ENCODE data around the gene MYBL2. TPM values are rescaled to one million over a fixed set of nuclear protein-coding genes. Genes with fewer than 3 reads are reported as not detected.

Gene MYBL2
- total and polyA plus RNA-seq, 2 donors (not counting 1 experiment from before 2014, with no cell fraction given): 2.7 to 35.8 TPM

DNA sequence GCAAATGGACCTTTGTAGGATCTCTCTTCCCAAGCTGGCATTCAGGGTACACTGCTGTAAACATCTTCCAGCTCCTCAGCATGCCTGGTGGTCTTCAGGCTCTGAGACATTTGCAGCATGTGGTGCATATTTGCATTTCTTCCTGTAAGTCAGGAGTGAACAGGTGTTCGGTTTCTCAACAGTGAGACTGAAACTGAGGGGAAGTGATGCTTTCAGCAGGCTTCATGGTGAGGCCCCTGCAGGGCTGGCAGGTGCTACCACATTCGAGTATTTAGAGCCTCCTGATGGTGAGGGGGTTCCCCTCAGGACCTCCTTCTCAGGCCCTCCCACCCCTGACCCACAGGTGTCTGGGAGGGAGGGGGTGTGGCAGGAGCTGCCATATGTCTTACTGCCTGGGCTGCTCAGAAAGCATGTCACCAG, 15.1 kb downstream of the MYBL2 start:
- H3K9me3 ChIP-seq (ENCODE audit: control extremely low read depth in 1 of 3, control insufficient read depth in 2 of 3, insufficient read depth in 1 of 3, low read length in 2 of 3): peaks cover 0 to 7% (median 0%) of the 10 kb centered on the region in 3 donors
- TF ChIP-seq EZH2 (IDR thresholded peaks at IDR 0.05; ENCODE audit: borderline replicate concordance, insufficient read depth, low read depth, low read length, poor library complexity, severe bottlenecking): no peak
- TF ChIP-seq, protein P1, sequence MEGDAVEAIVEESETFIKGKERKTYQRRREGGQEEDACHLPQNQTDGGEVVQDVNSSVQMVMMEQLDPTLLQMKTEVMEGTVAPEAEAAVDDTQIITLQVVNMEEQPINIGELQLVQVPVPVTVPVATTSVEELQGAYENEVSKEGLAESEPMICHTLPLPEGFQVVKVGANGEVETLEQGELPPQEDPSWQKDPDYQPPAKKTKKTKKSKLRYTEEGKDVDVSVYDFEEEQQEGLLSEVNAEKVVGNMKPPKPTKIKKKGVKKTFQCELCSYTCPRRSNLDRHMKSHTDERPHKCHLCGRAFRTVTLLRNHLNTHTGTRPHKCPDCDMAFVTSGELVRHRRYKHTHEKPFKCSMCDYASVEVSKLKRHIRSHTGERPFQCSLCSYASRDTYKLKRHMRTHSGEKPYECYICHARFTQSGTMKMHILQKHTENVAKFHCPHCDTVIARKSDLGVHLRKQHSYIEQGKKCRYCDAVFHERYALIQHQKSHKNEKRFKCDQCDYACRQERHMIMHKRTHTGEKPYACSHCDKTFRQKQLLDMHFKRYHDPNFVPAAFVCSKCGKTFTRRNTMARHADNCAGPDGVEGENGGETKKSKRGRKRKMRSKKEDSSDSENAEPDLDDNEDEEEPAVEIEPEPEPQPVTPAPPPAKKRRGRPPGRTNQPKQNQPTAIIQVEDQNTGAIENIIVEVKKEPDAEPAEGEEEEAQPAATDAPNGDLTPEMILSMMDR (IDR thresholded peaks at IDR 0.05): no peak
- peak overlapping the region; percentile 85 for H3K4me2 ChIP-seq (replicated peaks; ENCODE audit: low read depth, low read length, poor library complexity, severe bottlenecking)
- Mint-ChIP-seq H3K4me1 (peaks cover 50% of the 10 kb centered on the region), H3K9me3 (ENCODE audit: insufficient read depth) (no peaks in the 10 kb centered on the region), H3K4me3 (peak overlapping the region; percentile 70), H3K27me3 (no peaks in the 10 kb centered on the region), H3K27ac (peak overlapping the region; percentile 97)
- 0% methylated on average over 1 of the region's 2 CpGs for WGBS (ENCODE audit: insufficient coverage)
- CTCF ChIA-PET: interaction anchor here (1.0 to 6.6 kb wide), 10 partner anchors 10 to 144 kb away, joined by 3 to 50 read pairs (median 6); partner anchors contain the start of genes IFT52 and MYBL2
- peak; percentile 92 for ATAC-seq (ENCODE audit: low read depth)
- POLR2A ChIA-PET: interaction anchor here (0.6 to 4.0 kb wide), 8 partner anchors 10 to 526 kb away, joined by 3 to 67 read pairs (median 4); partner anchors contain the start of genes IFT52 and MYBL2
- H3K27ac ChIP-seq (ENCODE audit: low read length in 2 of 2): peak overlapping the region; percentile 98 to 99
- H3K9ac ChIP-seq (ENCODE audit: low read length): peak overlapping the region; percentile 67
- H3K79me2 ChIP-seq (ENCODE audit: control insufficient read depth, insufficient read depth, low read length): peaks cover 16% of the 10 kb centered on the region
- peak; percentile 97 for DNase-seq
- no peaks in the 10 kb centered on the region for H4K20me1 ChIP-seq (ENCODE audit: control insufficient read depth, insufficient read depth, low read length, poor library complexity, severe bottlenecking)
- H3K36me3 ChIP-seq (replicated peaks in 1 of 2; ENCODE audit: control extremely low read depth in 1 of 2, control insufficient read depth in 1 of 2, extremely low read depth in 1 of 2, insufficient read depth in 2 of 2, low read length in 1 of 2): peaks cover 0 to 12% of the 10 kb centered on the region in 2 experiments
- no peaks in the 10 kb centered on the region for H3K27me3 ChIP-seq (replicated peaks in 1 of 4; ENCODE audit: control extremely low read depth in 1 of 4, control insufficient read depth in 3 of 4, insufficient read depth in 4 of 4, low read length in 3 of 4)
- peak overlapping the region; percentile 11 to 68 (median 43) for H3K4me3 ChIP-seq (ENCODE audit: control extremely low read depth in 1 of 5, extremely low read depth in 1 of 5, insufficient read depth in 1 of 5, low read depth in 2 of 5, low read length in 4 of 5)
- peak overlapping the region; percentile 58 for H2AFZ ChIP-seq (ENCODE audit: insufficient read depth, low read depth, low read length, poor library complexity, severe bottlenecking)
- intact Hi-C loops (cut with micrococcal nuclease): loop anchor here (1.0 kb wide), 5 partner anchors 10 to 529 kb away; partner anchors contain the start of genes IFT52, MYBL2 and SRSF6
- H3K4me1 ChIP-seq (ENCODE audit: control insufficient read depth in 2 of 2, insufficient read depth in 2 of 2, low read length in 2 of 2): peaks cover 38 to 58% of the 10 kb centered on the region in 2 donors

DNA sequence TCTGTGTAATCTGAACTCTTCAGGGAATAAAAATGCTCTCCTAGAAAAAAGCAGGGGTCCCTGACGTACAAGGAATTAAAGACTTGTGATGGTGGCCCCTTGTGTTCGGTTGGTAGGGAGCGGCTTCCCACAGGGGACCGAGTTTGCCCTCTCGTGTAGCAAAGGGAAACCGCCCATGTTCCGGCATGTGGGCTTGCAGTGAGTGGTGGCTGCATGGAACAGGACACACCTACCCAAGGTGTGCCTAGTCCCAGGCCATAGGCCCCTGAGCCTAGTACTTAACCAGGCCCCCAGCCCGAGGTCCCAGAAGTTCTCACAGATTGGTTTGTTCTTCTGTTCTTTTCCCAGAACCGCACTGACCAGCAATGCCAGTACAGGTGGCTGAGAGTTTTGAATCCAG, 15.5 kb downstream of the MYBL2 start:
- ChIA-PET CTCF (interaction anchor here (1.0 to 6.6 kb wide), 6 partner anchors 10 to 92 kb away, joined by 3 to 50 read pairs (median 8); partner anchors contain the start of genes IFT52 and MYBL2), POLR2A (interaction anchor here (0.6 to 4.0 kb wide), 7 partner anchors 9 to 526 kb away, joined by 3 to 67 read pairs (median 5); partner anchors contain the start of genes IFT52 and MYBL2)
- Mint-ChIP-seq H3K4me1 (peaks cover 46% of the 10 kb centered on the region), H3K9me3 (ENCODE audit: insufficient read depth) (no peaks in the 10 kb centered on the region), H3K27ac (peak overlapping the region; percentile 97), H3K4me3 (peak overlapping the region; percentile 70), H3K27me3 (no peaks in the 10 kb centered on the region)
- ATAC-seq (ENCODE audit: low read depth) (peak; percentile 32), DNase-seq (no peak)
- H3K79me2 ChIP-seq (ENCODE audit: control insufficient read depth, insufficient read depth, low read length): peaks cover 12% of the 10 kb centered on the region
- WGBS (ENCODE audit: insufficient coverage): 26% methylated on average over 8 of the region's 9 CpGs
- no peaks in the 10 kb centered on the region for H4K20me1 ChIP-seq (ENCODE audit: control insufficient read depth, insufficient read depth, low read length, poor library complexity, severe bottlenecking)
- H3K36me3 ChIP-seq (replicated peaks in 1 of 2; ENCODE audit: control extremely low read depth in 1 of 2, control insufficient read depth in 1 of 2, extremely low read depth in 1 of 2, insufficient read depth in 2 of 2, low read length in 1 of 2): peaks cover 0 to 14% of the 10 kb centered on the region in 2 experiments
- H3K9ac ChIP-seq (ENCODE audit: low read length): peak overlapping the region; percentile 47
- H3K27ac ChIP-seq (ENCODE audit: low read length in 2 of 2): peak overlapping the region; percentile 98 to 99
- intact Hi-C loops (cut with micrococcal nuclease): loop anchor here (1.0 kb wide), 5 partner anchors 10 to 529 kb away; partner anchors contain the start of genes IFT52, MYBL2 and SRSF6
- H2AFZ ChIP-seq (ENCODE audit: insufficient read depth, low read depth, low read length, poor library complexity, severe bottlenecking): peak overlapping the region; percentile 55
- H3K9me3 ChIP-seq (ENCODE audit: control extremely low read depth in 1 of 3, control insufficient read depth in 2 of 3, insufficient read depth in 1 of 3, low read length in 2 of 3): peaks cover 0 to 7% (median 0%) of the 10 kb centered on the region in 3 donors
- H3K27me3 ChIP-seq (replicated peaks in 1 of 4; ENCODE audit: control extremely low read depth in 1 of 4, control insufficient read depth in 3 of 4, insufficient read depth in 4 of 4, low read length in 3 of 4): no peaks in the 10 kb centered on the region
- peaks cover 38 to 56% of the 10 kb centered on the region in 2 donors for H3K4me1 ChIP-seq (ENCODE audit: control insufficient read depth in 2 of 2, insufficient read depth in 2 of 2, low read length in 2 of 2)
- H3K4me2 ChIP-seq (replicated peaks; ENCODE audit: low read depth, low read length, poor library complexity, severe bottlenecking): peak overlapping the region; percentile 85
- peak overlapping the region in 3 of 5 experiments; percentile 15 to 34 (median 19) for H3K4me3 ChIP-seq (ENCODE audit: control extremely low read depth in 1 of 5, extremely low read depth in 1 of 5, insufficient read depth in 1 of 5, low read depth in 2 of 5, low read length in 4 of 5)
- TF ChIP-seq, protein P1 (IDR thresholded peaks at IDR 0.05): no peak
- no peak for TF ChIP-seq EZH2 (IDR thresholded peaks at IDR 0.05; ENCODE audit: borderline replicate concordance, insufficient read depth, low read depth, low read length, poor library complexity, severe bottlenecking)

All from B cell (primary cell).